ENCODE measurements around the gene MPP2.
"Not testable (repeated sequence)": the region's sequence is repeated elsewhere in the genome, so short reads cannot be mapped to it uniquely, and the experiment has no call there.

The MPP2 gene

DNA sequence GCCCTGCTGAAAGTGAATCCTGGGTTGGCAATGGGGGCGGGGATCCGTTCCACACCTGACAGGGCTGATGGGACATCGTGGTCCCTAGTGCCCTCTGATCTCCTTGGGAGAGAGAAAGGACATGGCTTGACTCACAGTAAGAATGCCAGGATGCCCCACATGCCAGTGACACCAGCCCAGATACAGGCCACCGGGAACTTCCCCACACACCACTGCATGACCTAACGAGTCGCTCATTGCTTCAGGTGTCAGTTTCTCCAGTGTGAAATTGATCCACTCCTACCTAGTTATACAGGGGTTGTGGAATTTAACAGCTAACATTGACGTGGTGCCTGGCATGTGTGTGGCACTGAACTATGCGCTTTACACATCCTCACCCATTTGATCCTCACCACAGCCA is 52.8 kb downstream of the MPP2 start:
- in situ Hi-C loops (cut with MboI; ENCODE audit: low sequenced_read_pairs), result no loop called here

DNA sequence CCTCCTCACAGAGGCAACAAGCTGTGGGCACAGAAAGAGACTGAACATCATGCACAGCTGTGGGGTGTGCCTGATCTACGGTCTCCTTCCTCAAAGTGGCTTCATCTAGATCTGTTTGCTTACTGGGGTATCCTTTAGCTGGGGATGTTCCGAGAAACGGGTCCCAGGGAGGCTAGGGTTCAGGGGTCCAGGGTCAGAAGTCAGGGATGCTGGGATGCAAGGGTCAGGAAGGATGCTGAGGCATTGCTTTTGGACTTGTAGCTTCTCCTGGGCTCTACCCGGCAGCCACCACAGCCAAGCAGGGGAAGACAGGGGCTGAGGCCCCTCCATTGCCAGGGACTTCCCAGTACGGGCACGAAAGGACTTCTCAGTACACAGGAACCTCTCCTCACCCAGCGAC is 53.8 kb downstream of the MPP2 start:
- in situ Hi-C loops (cut with MboI; ENCODE audit: low sequenced_read_pairs), result no loop called here

DNA sequence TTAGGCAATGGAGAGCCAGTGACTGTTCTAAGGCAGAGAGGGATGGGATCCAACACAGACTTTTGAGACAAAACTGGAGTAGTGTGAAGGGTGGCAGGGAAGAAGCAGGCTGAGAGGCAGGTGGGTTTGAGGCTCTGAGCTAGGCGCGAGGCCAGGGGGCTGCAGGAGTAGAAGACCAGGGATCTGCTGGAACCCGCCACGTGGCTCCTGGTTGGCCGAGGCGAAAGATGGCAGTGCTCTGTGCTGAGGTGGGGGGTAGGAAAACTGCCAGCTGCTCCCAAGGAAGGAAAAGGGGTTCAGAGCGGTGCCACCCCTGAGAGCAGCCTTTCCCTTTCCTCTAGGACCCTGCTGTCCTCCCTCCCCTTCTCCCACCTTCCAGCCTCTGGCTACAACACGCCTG is 54.8 kb downstream of the MPP2 start:
- in situ Hi-C loops (cut with MboI; ENCODE audit: low sequenced_read_pairs), result no loop called here

DNA sequence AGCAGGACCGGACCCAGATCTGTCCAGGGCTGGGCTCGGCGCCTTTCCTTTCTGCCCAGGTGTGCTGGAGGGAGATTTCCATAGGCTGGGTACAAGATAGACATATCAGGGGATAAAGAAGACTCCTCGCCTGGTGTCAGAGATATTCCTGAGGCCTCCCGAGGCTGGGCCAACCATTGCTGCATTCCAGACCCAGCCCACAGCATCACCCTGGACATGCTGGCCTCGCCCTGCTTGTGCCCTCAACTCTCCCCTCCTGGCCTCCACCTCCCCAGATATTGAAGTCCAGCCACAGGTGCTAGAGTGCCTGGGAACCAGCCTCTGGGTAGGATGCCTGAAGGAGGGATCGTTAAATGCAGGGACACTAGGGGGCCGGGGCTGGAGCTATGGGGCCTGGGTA is 58.2 kb downstream of the MPP2 start:
- in situ Hi-C loops (cut with MboI; ENCODE audit: low sequenced_read_pairs), result no loop called here

DNA sequence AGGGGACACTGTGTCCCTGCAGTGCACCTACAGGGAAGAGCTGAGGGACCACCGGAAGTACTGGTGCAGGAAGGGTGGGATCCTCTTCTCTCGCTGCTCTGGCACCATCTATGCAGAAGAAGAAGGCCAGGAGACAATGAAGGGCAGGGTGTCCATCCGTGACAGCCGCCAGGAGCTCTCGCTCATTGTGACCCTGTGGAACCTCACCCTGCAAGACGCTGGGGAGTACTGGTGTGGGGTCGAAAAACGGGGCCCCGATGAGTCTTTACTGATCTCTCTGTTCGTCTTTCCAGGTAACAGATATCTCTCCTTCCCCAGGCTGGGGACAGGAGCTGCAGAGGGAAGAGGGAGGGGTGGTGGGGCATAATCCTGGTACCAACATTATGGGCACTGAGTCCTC is 58.7 kb downstream of the MPP2 start:
- in situ Hi-C loops (cut with MboI; ENCODE audit: low sequenced_read_pairs), result no loop called here

DNA sequence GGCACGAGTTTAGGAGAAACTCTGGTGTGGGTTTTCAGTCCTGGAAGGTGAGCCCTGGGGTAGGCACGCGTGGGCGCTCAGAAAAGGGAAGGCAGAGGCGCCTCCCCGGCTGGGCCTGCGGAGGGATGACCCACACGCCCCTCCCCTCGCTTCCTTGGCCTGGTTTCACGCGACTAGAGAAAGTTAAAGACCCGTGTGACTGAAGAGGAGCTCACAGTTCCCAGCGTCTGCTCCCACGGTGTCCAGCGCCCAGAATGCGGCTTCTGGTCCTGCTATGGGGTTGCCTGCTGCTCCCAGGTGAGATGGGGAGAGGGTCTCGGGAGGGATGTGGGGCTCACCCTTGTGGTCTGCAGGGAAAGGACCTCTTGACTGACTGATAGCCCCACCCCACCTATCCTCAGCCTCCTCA is 60.4 kb downstream of the MPP2 start, which contains the start of gene CD300LG:
Gene CD300LG (plus strand): TSS at position 214 of the 409 bp plus-strand sequence. CDS start 41 bp downstream, at position 255.
- in situ Hi-C loops (cut with MboI; ENCODE audit: low sequenced_read_pairs), result no loop called here

DNA sequence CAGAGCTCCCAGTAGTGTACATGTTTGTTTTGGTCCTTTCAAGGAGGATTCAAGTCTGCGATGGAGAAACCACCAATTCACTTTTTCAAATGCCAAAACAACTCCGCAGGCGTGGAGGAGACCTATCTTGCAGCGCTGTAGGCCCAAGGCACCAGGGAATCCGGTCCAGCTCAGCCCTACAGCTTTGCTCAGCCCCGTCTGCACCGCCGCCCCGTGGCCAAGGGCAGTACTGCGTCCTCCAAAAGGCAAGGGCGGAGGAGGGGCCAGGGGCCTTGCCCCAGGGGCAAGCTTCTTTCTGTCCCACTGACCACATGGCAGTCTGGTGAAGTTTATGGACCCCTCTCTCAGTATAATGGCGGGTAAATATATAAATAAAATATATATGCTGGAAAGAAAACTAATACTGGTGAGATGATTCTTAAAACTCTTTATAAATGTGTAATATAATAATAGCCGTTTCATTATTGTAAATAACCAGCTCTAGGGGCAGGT is 61.1 kb downstream of the MPP2 start:
- in situ Hi-C loops (cut with MboI; ENCODE audit: low sequenced_read_pairs), result no loop called here

DNA sequence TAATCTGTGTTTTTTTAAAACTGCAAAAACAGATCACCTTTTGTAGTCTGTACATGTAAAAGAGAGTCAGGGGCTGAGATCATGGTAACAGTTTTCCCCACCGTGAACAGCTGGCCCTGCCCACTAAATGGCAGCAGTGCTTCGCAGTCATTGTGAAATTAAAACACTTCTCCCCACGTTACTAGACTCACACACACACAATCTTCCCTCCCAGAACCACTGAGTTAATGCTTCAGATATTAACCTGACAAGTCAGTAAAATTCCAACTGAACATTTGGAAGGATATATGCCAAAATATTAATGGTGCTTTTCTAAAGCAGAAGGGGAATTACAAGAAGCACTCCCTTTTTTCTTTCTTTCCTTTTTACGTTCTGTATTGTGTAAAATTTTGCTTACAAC is 61.6 kb downstream of the MPP2 start:
- in situ Hi-C loops (cut with MboI; ENCODE audit: low sequenced_read_pairs), result no loop called here

DNA sequence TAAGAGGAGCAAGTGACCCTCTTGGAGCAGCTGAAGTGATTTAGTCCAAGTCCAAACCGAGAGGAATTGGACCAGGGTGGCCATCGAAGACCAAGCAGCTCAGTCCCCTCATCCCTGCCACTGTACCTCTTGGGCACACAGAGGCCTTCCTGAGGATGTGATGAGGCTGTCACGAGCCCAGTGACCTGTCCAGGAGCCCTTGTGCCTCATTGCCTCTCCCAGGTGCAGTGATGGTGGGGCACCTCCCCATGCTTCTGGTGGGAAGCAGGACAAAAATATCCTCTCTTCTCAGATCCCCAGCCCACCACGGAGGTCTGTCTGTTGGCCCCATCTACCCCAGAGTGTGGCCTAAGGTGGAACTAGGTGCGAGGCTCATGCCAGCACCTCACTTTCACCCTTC is 63.1 kb downstream of the MPP2 start:
- in situ Hi-C loops (cut with MboI; ENCODE audit: low sequenced_read_pairs), result no loop called here

DNA sequence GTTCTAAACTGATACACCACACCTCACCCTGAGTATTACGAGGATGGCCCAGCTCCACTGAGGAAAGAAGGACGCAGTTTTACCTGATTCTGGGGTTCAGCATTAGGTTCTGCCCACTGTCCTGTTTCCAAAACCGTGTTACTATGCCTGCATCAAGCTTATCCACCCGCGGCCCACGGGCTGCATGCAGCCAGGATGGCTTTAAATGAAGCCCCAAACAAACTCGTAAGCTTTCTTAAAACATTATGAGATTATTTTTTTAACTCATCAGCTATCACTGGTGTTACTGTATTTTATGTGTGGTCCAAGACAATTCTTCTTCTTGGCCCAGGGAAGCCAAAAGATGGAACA is 64.4 kb downstream of the MPP2 start:
- in situ Hi-C loops (cut with MboI; ENCODE audit: low sequenced_read_pairs), result no loop called here

DNA sequence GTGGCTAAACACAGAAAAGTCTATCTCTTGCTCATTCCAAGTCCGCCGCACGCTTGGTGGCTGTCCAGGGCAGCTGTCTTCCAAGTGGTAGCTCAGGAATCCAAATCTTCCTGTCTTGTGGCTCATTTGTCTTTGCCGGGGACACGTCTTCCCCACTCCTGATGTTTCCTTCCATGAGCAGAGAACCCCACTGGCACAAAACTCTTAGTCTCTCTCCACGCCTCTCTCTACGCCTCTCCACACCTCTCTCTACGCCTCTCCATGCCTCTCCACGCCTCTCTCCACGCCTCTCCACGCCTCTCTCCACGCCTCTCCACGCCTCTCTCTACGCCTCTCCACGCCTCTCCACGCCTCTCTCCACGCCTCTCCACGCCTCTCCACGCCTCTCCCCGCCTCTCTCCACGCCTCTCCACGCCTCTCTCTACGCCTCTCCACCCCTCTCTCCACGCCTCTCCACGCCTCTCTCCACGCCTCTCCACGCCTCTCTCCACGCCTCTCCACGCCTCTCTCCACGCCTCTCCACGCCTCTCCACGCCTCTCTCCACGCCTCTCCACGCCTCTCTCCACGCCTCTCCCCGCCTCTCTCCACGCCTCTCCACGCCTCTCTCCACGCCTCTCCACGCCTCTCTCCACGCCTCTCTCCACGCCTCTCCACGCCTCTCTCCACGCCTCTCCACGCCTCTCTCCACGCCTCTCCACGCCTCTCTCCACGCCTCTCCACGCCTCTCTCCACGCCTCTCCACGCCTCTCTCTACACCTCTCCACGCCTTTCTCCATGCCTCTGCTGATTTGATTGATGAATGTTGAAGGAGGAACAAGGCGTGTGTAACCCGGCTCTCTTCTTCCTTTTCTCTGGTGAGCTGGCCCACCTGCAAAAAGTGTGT is 65.0 kb downstream of the MPP2 start:
- in situ Hi-C loops (cut with MboI; ENCODE audit: low sequenced_read_pairs), result not testable (repeated sequence)

DNA sequence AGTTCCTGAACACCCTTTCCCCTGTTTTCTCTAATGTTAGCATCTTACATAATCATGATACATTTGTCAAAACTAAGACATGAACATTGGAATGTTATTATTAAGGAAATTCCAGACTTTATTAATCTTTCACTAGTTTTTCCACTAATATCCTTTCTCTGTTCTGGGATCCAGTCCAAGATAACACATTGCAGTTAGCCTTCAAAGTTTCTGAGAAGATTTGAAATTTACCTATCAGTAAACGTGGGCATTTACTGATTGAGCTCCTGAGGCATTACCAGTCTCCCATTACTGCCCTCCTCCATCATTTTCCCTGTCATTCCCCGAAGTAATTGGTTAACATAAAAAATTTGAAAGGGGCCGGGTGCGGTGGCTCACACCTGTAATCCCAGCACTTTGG is 66.1 kb downstream of the MPP2 start:
- in situ Hi-C loops (cut with MboI; ENCODE audit: low sequenced_read_pairs), result no loop called here

DNA sequence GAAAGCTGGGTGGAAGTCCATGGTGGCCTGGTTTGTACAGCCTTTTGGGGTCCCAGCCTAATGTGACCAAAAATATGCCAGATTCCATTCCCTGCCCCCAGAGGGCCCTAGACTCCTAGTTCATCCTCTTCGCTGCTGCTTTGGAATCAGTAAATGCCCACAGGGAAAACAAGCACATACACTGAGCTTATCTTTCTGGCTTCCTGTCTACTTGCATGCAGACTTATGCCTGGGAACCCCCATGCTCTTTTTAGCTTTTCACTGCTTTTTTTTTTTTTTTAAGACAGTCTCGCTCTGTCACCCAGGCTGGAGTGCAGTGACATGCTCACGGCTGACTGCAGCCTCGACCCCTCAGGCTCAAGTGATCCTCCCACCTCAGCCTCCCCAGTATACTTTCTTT is 66.5 kb downstream of the MPP2 start:
- in situ Hi-C loops (cut with MboI; ENCODE audit: low sequenced_read_pairs), result no loop called here

DNA sequence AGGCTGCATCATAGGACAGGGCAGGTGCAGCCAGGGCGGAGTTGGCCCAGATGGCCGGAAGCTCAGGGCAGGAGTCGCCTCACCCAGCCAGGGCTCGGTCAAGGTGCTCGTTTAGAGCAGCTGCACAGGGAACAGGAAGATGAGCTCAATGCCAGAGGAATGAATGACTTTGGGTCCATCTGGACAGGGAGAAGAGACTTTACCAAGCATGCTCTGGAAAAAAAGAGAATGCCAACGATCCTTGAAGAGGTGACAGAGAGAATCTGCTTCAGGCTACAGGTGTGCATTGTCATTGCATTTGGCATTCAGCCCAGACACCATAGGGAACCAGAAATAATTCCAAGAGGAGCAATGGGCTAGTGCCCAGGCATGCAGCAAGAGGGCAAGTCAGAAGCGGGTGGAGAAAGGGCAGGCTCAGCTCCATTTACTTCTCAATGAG is 67.6 kb downstream of the MPP2 start:
- in situ Hi-C loops (cut with MboI; ENCODE audit: low sequenced_read_pairs), result no loop called here

DNA sequence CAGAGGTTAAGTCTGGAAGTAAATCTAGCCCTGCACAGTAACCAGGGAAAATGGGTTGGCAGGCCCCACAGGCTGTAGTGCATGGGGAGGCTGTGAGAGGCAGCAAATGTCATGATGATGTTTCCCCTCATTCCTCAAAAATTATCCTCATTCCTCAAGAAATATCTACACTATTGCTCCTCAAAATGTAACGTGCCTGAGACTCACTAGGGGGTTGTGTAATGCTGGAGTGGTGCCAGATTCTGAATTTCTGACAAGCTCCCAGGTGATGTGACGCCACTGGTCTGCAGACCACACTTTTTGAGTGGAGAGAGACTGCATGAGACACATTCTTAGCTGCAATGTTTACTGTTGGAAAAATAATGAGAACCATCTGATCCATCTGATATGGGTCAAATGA is 73.2 kb downstream of the MPP2 start:
- in situ Hi-C loops (cut with MboI; ENCODE audit: low sequenced_read_pairs), result no loop called here

DNA sequence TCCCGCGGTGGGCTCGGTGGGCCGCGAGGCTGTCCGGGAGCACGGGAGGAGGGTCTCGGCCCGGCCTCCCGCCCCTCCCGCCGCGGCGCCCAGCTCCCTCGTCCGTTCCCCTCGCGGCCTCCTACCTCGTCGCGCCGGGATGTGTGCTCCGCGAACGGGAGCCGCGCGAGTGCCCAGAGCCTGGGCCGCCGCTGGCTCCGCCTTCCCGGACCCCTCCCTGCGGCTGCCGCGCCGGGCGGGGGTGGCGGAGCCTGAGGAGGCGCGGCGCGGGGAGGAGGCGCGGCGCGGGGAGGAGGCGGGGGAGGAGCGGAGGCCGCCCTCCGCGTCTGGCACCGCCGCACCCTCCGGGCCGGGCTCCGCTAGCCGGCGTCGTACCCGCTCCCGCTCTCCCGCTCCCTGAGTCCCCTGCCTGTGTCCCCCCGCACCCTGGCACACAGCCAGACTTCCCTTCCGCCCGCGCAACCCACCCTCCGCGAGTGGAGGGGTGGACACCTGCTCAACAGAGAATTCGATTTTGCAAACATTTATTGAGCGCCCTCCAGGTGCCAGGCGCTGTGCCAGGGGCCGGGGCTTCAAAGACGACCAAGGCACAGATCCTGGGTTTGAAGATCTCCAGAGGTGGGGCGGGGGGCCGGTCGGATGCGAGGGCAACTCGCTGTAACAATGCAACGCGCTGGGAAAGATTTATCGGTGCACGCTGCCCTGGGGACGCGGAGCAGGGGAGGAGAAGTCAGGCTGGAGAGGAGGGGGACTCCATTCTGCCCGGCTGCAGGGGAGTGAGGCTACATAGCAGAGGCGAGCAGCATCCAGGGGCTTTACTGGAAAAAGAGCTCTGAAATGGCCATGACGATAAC is 74.1 kb downstream of the MPP2 start, which contains the start of gene MPP3:
Gene MPP3 (minus strand): TSS at position 171 of the 854 bp plus-strand sequence. CDS start 1,240 bp downstream, outside the sequence.
- in situ Hi-C loops (cut with MboI; ENCODE audit: low sequenced_read_pairs), result no loop called here

DNA sequence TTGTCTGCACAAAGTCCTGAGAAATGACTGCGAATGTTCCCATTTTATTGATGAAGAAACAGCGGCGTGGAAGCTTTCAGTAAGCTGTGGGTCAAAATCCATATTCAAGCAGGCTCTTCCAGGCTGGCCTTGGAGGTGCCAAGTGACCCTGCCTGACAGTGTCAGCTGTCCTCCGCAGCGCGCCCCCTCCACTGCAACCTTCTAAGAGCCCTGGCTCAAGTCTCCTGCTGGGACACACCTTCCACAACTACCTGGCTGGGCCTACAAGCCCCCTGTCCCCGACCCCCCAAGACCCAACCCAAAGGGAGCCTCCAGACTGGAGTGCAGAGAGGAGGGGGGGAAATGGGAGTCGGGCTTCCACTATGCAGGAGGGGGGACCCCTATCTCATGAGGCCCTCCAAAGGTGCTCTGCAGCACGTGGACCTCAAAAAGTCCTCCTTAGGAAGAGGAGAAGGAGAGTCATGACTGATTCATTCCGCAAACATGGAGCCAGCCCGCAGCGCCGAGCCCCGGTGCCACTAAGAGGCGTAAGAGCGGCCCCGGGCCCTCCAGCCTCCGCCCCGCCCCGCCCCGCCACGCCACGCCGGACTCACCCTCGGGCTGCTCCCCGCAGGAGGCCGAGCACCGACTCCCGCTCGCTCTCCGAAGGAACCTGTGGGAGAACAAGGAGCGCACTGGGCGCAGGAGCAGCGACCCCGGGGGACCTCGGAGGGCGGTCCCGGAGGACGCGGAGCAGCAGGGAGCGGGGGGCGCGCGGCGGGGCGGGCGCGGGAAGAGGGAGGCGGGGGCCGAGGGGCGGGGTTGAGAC is 75.0 kb downstream of the MPP2 start:
- in situ Hi-C loops (cut with MboI; ENCODE audit: low sequenced_read_pairs), result no loop called here

DNA sequence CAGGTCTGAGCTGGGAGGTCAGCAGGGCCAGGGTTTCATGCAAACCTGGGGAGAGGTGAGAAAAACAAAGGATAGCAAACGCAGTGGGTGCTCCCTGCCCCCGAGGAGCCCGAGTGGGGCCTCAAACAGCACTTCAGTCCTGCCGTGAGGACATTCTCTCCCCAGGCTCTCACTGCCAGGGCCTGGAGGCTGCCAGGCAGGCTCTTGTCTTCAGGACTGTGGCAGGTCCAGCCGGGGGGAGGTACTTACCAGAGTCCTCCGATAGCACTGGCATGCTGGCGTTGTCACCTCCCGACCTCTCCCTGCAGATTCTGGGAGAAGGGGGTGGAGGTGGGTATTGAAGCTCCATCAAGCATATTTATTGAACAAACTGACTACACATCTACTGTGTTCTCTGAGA is 75.7 kb downstream of the MPP2 start:
- in situ Hi-C loops (cut with MboI; ENCODE audit: low sequenced_read_pairs), result no loop called here

DNA sequence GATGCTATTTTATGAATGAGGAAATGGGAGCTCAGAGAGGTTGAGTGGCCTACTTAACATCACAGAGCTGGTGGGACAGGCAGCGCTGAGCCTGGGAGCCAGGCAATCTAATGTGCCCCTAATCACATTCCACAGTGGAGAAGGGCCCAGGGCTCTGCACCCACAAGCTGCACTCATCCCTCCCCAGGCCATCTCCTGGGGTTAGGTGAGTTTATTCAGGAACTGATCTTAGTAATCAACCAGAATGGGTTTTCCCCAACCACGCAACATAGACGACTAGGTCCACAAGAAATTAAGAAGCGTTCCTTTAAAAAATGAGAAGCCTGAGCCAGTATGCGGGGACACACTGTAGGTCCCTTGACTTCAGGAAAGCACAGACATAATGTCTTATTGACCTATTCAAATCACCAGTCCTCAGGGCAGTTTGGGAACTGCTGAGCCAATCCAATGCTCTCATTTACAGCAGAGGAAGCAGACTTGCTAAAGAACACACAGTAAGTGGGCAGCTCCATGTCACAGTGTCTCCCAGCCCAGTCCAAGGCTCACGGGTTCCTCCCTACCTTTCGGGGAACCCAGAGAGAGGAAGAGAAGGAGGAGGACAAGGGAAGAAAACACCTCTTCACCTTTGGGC is 76.7 kb downstream of the MPP2 start:
- in situ Hi-C loops (cut with MboI; ENCODE audit: low sequenced_read_pairs), result no loop called here

DNA sequence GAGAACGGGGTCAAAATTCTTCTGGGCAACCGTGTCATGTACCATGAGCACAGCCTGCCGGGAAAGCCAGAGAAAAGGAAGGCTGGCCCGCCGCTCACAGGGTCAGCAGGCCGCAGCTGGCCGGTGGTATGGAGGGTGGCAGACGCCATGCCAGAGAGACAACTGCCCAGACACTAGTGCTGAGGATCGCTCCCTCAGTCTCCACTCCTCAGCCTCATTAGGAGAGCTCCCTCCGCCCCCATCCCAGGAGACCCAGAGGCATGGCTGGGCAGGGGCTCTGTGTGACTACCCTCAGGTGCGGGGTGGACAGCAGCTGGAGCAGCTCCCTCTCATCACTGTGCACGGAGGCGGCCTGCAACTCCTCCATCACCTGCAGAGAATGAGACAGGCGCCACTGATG is 77.6 kb downstream of the MPP2 start:
- in situ Hi-C loops (cut with MboI; ENCODE audit: low sequenced_read_pairs), result no loop called here
